ENCODE measurements around the gene KIAA0930.
A peak's percentile ranks its signal among the peaks of the same experiment; 100 is the strongest.

KIAA0930 gene

GRCh38 chr22:45271667-45272201 is 31.0 kb upstream of the KIAA0930 start:
- ChIA-PET POLR2A (no interaction called here), CTCF (interaction anchor here (1.1 to 9.2 kb wide), 7 partner anchors 9 to 282 kb away, joined by 3 to 59 read pairs (median 5); no protein-coding TSS in a partner anchor)
- DNase-seq (ENCODE audit: low read depth, low spot score) = no peak
- no peak overlapping the region for H3K4me3 ChIP-seq (ENCODE audit: low read depth, low read length)
- TF ChIP-seq, protein P1, sequence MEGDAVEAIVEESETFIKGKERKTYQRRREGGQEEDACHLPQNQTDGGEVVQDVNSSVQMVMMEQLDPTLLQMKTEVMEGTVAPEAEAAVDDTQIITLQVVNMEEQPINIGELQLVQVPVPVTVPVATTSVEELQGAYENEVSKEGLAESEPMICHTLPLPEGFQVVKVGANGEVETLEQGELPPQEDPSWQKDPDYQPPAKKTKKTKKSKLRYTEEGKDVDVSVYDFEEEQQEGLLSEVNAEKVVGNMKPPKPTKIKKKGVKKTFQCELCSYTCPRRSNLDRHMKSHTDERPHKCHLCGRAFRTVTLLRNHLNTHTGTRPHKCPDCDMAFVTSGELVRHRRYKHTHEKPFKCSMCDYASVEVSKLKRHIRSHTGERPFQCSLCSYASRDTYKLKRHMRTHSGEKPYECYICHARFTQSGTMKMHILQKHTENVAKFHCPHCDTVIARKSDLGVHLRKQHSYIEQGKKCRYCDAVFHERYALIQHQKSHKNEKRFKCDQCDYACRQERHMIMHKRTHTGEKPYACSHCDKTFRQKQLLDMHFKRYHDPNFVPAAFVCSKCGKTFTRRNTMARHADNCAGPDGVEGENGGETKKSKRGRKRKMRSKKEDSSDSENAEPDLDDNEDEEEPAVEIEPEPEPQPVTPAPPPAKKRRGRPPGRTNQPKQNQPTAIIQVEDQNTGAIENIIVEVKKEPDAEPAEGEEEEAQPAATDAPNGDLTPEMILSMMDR (IDR thresholded peaks at IDR 0.05; ENCODE audit: insufficient read depth, low read length, missing control alignments) = no peak

GRCh38 chr22:45270095-45271020 is 29.7 kb upstream of the KIAA0930 start:
- no peak for DNase-seq (ENCODE audit: low read depth, low spot score)
- no peak overlapping the region for H3K4me3 ChIP-seq (ENCODE audit: low read depth, low read length)
- CTCF ChIA-PET = interaction anchor here (1.0 to 9.2 kb wide), 6 partner anchors 168 to 295 kb away, joined by 3 to 59 read pairs (median 11); no protein-coding TSS in a partner anchor
- POLR2A ChIA-PET = no interaction called here
- TF ChIP-seq, protein P1 (IDR thresholded peaks at IDR 0.05; ENCODE audit: insufficient read depth, low read length, missing control alignments) = no peak

- no peak for DNase-seq (ENCODE audit: low read depth, low spot score)
- TF ChIP-seq, protein P1 (IDR thresholded peaks at IDR 0.05; ENCODE audit: insufficient read depth, low read length, missing control alignments) = peak; percentile 82
- ChIA-PET CTCF (interaction anchor here (0.7 to 9.2 kb wide), 12 partner anchors 9 to 296 kb away, joined by 3 to 59 read pairs (median 5); no protein-coding TSS in a partner anchor), POLR2A (no interaction called here)
- H3K4me3 ChIP-seq (ENCODE audit: low read depth, low read length) = peak overlapping the region; percentile 67
Measured at GRCh38 chr22:45268958-45269844, 28.5 kb upstream of the KIAA0930 start.

DNA sequence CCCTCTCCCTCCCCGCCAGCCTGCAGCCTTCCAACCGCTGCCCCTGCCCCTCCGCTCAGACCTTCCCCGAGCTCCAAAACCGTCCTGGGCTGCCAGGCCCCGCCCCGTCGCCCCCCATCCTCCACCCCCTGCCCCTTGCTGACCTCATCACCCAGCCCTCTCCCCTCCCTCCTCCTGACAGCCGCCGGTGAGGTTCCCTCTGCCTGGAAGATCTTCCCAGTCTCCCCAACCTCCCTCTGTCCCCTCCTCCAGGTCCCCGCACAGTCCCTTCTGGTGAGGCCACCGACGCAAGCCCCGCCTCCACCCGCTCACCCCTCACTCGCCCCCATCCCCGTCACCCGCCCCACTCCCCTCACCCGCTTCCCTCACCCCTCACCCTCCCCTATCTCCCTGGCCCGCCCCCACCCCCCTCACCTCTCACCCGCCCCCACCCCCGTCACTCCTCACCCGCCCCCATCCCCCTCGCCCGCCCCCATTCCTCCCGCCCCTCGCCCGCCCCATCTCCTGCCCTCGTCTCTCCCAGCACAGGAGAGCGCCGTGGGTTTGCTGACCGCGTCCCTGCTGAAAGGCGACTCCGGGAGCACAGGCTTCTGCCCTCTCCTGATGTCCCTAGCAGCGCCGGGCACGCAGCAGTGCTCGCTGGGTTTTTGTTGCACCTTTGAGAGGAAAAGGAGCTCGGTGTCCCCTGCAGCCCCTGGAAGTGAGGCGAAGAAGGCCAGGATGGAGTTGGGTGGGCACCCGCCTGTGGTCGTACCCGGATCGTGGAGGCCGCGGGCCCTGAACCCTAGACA is 27.7 kb upstream of the KIAA0930 start:
- H3K4me3 ChIP-seq (ENCODE audit: low read depth, low read length) = peak overlapping the region; percentile 67
- CTCF ChIA-PET = interaction anchor here (0.7 to 9.2 kb wide), 14 partner anchors 10 to 379 kb away, joined by 3 to 59 read pairs (median 5); no protein-coding TSS in a partner anchor
- TF ChIP-seq, protein P1 (IDR thresholded peaks at IDR 0.05; ENCODE audit: insufficient read depth, low read length, missing control alignments) = no peak
- POLR2A ChIA-PET = no interaction called here
- no peak for DNase-seq (ENCODE audit: low read depth, low spot score)

DNA sequence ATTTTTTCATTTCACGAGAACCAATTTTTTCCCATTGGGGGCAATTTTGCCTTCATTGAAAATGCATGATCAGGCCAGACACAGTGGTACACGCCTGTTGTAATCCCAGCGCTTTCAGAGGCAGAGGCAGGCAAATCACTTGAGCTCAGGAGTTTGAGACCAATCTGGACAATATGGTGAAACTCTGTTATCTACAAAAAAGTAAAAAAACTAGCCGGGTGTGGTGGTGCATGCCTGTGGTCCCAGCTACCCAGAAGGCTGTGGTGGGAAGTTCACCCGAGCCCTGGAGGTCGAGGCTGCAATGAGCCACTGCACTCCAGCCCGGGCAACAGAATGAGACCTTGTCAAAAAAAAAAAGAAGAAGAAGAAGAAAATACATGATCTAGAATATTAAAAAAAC is 24.8 kb upstream of the KIAA0930 start:
- CTCF ChIA-PET = interaction anchor here (0.7 to 7.5 kb wide), 4 partner anchors 54 to 287 kb away, joined by 3 to 53 read pairs (median 4); no protein-coding TSS in a partner anchor
- TF ChIP-seq, protein P1 (IDR thresholded peaks at IDR 0.05; ENCODE audit: insufficient read depth, low read length, missing control alignments) = no peak
- no peak overlapping the region for H3K4me3 ChIP-seq (ENCODE audit: low read depth, low read length)
- POLR2A ChIA-PET = no interaction called here
- no peak for DNase-seq (ENCODE audit: low read depth, low spot score)
